ENCODE measurements around the gene TMEM87B. TPM values are rescaled to one million over a fixed set of nuclear protein-coding genes. Genes with fewer than 3 reads are reported as not detected.

The TMEM87B gene
- total RNA-seq, 1 donor from 2014 or later = 11.7 TPM

DNA sequence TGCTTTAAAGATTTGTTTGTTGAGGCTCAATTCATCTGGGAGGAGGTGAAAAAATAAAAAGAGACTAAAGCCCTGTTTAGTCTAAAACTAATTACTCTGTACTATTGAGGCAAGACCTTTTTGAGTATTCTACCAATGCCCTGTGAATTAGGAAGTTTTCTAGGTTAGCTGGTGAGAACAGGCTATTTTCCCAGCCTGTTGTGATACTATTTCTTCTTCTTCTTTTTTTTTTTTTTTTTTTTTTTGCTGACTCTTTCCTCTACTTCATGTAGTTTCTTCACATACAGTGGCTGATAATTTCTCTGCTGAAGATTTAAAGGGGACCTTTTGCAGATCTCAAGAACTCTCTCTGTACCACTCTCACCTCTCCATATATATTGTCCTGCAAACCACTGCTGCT lies 8.8 kb upstream of the TMEM87B start:
- no peak overlapping the region for H3K27ac ChIP-seq
- TF ChIP-seq CTCF (IDR thresholded peaks at IDR 0.05) = no peak
- H3K36me3 ChIP-seq = no peaks in the 10 kb centered on the region
- DNase-seq (ENCODE audit: low spot score in 2 of 2) = no peak
- no peaks in the 10 kb centered on the region for H3K27me3 ChIP-seq
- intact Hi-C loops (cut with DNase I) = no loop called here
- no peak overlapping the region for H3K4me3 ChIP-seq
- peaks cover 0 to 15% of the 10 kb centered on the region in 2 donors for H3K4me1 ChIP-seq
- H3K9me3 ChIP-seq = peaks cover 0 to 14% of the 10 kb centered on the region in 2 donors

- no peak for TF ChIP-seq CTCF (IDR thresholded peaks at IDR 0.05)
- H3K9me3 ChIP-seq = peaks cover 0 to 14% of the 10 kb centered on the region in 2 donors
- H3K4me1 ChIP-seq = peaks cover 0 to 15% of the 10 kb centered on the region in 2 donors
- intact Hi-C loops (cut with DNase I) = loop anchor here (1.0 kb wide), 2 partner anchors 150 to 160 kb away; no protein-coding TSS in a partner anchor
- H3K4me3 ChIP-seq = no peak overlapping the region
- peak overlapping the region; percentile 53 to 65 for H3K27ac ChIP-seq
- no peaks in the 10 kb centered on the region for H3K36me3 ChIP-seq
- DNase-seq (ENCODE audit: low spot score in 2 of 2) = no peak
- H3K27me3 ChIP-seq = no peaks in the 10 kb centered on the region
These were observed 7.4 kb upstream of the TMEM87B start for GRCh38 chr2:112047537-112048235.

GRCh38 chr2:112048236-112048592 lies 6.9 kb upstream of the TMEM87B start:
- Histone ChIP-seq H3K4me1 (peaks cover 0 to 15% of the 10 kb centered on the region in 2 donors), H3K9me3 (peaks cover 0 to 14% of the 10 kb centered on the region in 2 donors), H3K36me3 (no peaks in the 10 kb centered on the region), H3K27me3 (no peaks in the 10 kb centered on the region), H3K4me3 (no peak overlapping the region), H3K27ac (peak overlapping the region; percentile 53 to 65)
- intact Hi-C loops (cut with DNase I) = loop anchor here (1.0 kb wide), 2 partner anchors 151 to 161 kb away; no protein-coding TSS in a partner anchor
- TF ChIP-seq CTCF (IDR thresholded peaks at IDR 0.05) = no peak
- no peak for DNase-seq (ENCODE audit: low spot score in 2 of 2)

DNA sequence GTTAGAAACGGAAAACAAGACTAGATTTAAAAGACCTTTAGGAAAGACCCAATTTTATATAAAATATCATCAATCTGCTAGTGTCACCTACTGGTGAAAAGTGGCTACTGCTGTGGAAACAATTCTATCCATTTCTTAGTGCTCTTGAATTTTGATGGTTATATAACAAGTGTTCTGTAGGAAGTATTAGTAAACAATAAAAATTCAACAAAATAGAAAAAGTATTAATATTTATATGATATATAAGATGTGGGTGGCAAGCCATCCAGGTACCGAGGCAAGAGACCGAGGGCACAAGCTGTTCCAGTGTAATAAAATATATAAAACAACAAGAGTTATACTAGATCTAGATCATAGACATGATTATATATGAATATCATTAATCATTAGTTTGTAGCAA lies 6.2 kb upstream of the TMEM87B start:
- no peaks in the 10 kb centered on the region for H3K27me3 ChIP-seq

DNA sequence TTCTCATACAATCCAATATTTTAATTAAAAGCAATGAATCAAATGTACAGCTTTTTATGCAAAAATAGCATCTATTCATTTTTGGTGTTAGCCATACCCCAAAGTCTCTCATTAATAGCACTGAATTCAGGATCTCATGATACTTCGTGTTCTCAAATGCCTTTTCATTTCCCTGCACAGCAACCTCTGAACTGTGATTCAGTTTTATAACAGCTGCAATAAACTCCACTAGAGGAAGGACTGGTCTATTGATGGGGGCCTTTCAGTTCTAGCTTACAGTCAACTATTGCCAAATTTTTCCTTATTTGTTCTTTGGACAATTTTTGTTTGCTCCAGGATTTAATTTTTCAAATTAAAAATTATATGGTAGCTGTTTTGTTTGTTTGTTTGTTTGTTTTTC lies 4.8 kb upstream of the TMEM87B start:
- H3K9me3 ChIP-seq = peaks cover 0 to 4% of the 10 kb centered on the region in 2 donors
- H3K27ac ChIP-seq = no peak overlapping the region
- intact Hi-C loops (cut with DNase I) = loop anchor here (5.0 kb wide), 1 partner anchor 103 kb away; no protein-coding TSS in a partner anchor
- no peak for TF ChIP-seq CTCF (IDR thresholded peaks at IDR 0.05)
- peaks cover 0 to 19% of the 10 kb centered on the region in 2 donors for H3K4me1 ChIP-seq
- no peak for DNase-seq (ENCODE audit: low spot score in 2 of 2)
- H3K36me3 ChIP-seq = no peaks in the 10 kb centered on the region
- H3K4me3 ChIP-seq = no peak overlapping the region
- no peaks in the 10 kb centered on the region for H3K27me3 ChIP-seq

More for the DNA sequence above, 6.2 kb upstream of the TMEM87B start:
- Histone ChIP-seq H3K4me3 (no peak overlapping the region), H3K27ac (no peak overlapping the region), H3K4me1 (peaks cover 0 to 19% of the 10 kb centered on the region in 2 donors), H3K36me3 (no peaks in the 10 kb centered on the region), H3K9me3 (peaks cover 0 to 14% of the 10 kb centered on the region in 2 donors)
- TF ChIP-seq CTCF (IDR thresholded peaks at IDR 0.05) = peak; percentile 68 to 82 (median 75)
- DNase-seq (ENCODE audit: low spot score in 2 of 2) = no peak
- intact Hi-C loops (cut with DNase I) = loop anchor here (1.0 kb wide), 2 partner anchors 152 to 162 kb away; no protein-coding TSS in a partner anchor
